IMR-90 (cell line): ENCODE data around the gene LRRC52. TPM values are rescaled to one million over a fixed set of nuclear protein-coding genes. Genes with fewer than 3 reads are reported as not detected.

ENCODE experiments used
- ATAC-seq: fragments of 200-7000 bp; cut with Tn5 transposase; 2 replicates; pipeline ENCODE4 v1.9.1; 2020; ENCODE audit warnings: low read depth, mild to moderate bottlenecking, moderate library complexity
- BruUV-seq: library from RNA; stranded (reverse); fragments of 400-500 nt; replicated peaks from 2 replicates; lab custom pipeline; 2021; lab: Mats Ljungman, UMichigan
- CTCF ChIA-PET: fragments of 300-600 bp; formaldehyde crosslinking; extraction: SDS; loops from one replicate; lab custom pipeline; 2021; ENCODE audit warnings: antibody characterized with exemption; lab: Yijun Ruan, JAX
- POLR2A ChIA-PET: fragments of 300-600 bp; sonication (Branson Sonifier 250); formaldehyde crosslinking; loops from one replicate; lab custom pipeline; 2022; ENCODE audit warnings: antibody characterized with exemption; ENCODE audit not compliant: unreplicated experiment; lab: Charles Lee
- DNase-seq: peaks from one replicate; pipeline ENCODE4 v3.0.0; 2013
- H2AFZ ChIP-seq: replicated peaks from 2 replicates; pipeline ENCODE3; 2013; ENCODE audit warnings: low read length, mild to moderate bottlenecking; ENCODE audit not compliant: poor library complexity
- H2AK5ac ChIP-seq: 2 replicates; pipeline ENCODE4 v1.6.1; 2013; ENCODE audit warnings: low read depth, low read length, inconsistent platforms
- H2AK9ac ChIP-seq: replicated peaks from 2 replicates; pipeline ENCODE3; 2013; ENCODE audit warnings: mild to moderate bottlenecking, low read depth, low read length, moderate library complexity; ENCODE audit not compliant: poor library complexity
- H2BK120ac ChIP-seq: 2 replicates; pipeline ENCODE4 v1.6.1; 2013; ENCODE audit warnings: low read depth, low read length, inconsistent platforms
- H2BK15ac ChIP-seq: 3 replicates; pipeline ENCODE4 v1.6.1; 2013; ENCODE audit warnings: low read depth, low read length, inconsistent platforms
- H2BK20ac ChIP-seq: 2 replicates; pipeline ENCODE4 v1.6.1; 2013; ENCODE audit warnings: low read depth, mild to moderate bottlenecking, inconsistent platforms, low read length, moderate library complexity
- H2BK5ac ChIP-seq: 2 replicates; pipeline ENCODE4 v1.6.1; 2013; ENCODE audit warnings: mild to moderate bottlenecking, low read depth, low read length, inconsistent platforms; ENCODE audit not compliant: poor library complexity, severe bottlenecking
- H3K14ac ChIP-seq: replicated peaks from 2 replicates; pipeline ENCODE4 v1.6.1; 2013; ENCODE audit warnings: low read depth, low read length, inconsistent platforms
- H3K18ac ChIP-seq: 2 replicates; pipeline ENCODE4 v1.6.1; 2013; ENCODE audit warnings: low read depth, low read length, control low read depth
- H3K23ac ChIP-seq: 2 replicates; pipeline ENCODE4 v1.6.1; 2013; ENCODE audit warnings: low read depth, low read length, inconsistent platforms
- H3K27ac ChIP-seq: 2 replicates; pipeline ENCODE4 v1.5.1; 2013; ENCODE audit warnings: mild to moderate bottlenecking, control low read depth, low read length; ENCODE audit not compliant: insufficient read depth
- H3K27me3 ChIP-seq: 2 replicates; pipeline ENCODE4 v1.6.1; 2013; ENCODE audit warnings: low read length; ENCODE audit not compliant: control insufficient read depth, insufficient read depth
- H3K36me3 ChIP-seq: 2 replicates; pipeline ENCODE4 v1.6.1; 2013; ENCODE audit warnings: low read length, mixed read lengths; ENCODE audit not compliant: control insufficient read depth, insufficient read depth
- H3K4ac ChIP-seq: 2 replicates; pipeline ENCODE4 v1.6.1; 2013; ENCODE audit warnings: low read depth, low read length, inconsistent platforms
- H3K4me1 ChIP-seq: 2 replicates; pipeline ENCODE4 v1.6.1; 2013; ENCODE audit warnings: low read length, mixed read lengths; ENCODE audit not compliant: control insufficient read depth, insufficient read depth
- H3K4me2 ChIP-seq: 2 replicates; pipeline ENCODE4 v1.6.1; 2013; ENCODE audit warnings: low read depth, mild to moderate bottlenecking, control low read depth, low read length, moderate library complexity
- H3K4me3 ChIP-seq: 2 replicates; pipeline ENCODE4 v1.5.1; 2013; ENCODE audit warnings: low read depth, mild to moderate bottlenecking, control low read depth, low read length, moderate library complexity; ENCODE audit not compliant: insufficient read depth
- H3K56ac ChIP-seq: 2 replicates; pipeline ENCODE4 v1.6.1; 2013; ENCODE audit warnings: low read length, inconsistent platforms; ENCODE audit not compliant: insufficient read depth; ENCODE audit errors: extremely low read depth
- H3K79me1 ChIP-seq, 2 experiments: 2 replicates each; pipeline ENCODE4 v1.6.1; 2013; ENCODE audit warnings: low read length in 2 of 2, inconsistent platforms in 1 of 2, low read depth in 1 of 2
- H3K9ac ChIP-seq: 2 replicates; pipeline ENCODE4 v1.6.1; 2013; ENCODE audit warnings: low read depth, low read length, control low read depth
- H3K9me1 ChIP-seq: 2 replicates; pipeline ENCODE4 v1.6.1; 2013; ENCODE audit warnings: low read length, inconsistent platforms; ENCODE audit not compliant: insufficient read depth
- H3K9me3 ChIP-seq: 2 replicates; pipeline ENCODE4 v1.6.1; 2013; ENCODE audit warnings: low read length; ENCODE audit not compliant: control insufficient read depth, insufficient read depth
- H4K20me1 ChIP-seq: 2 replicates; pipeline ENCODE4 v1.6.1; 2013; ENCODE audit warnings: low read length, inconsistent platforms; ENCODE audit not compliant: insufficient read depth
- H4K5ac ChIP-seq: 2 replicates; pipeline ENCODE4 v1.6.1; 2013; ENCODE audit warnings: mild to moderate bottlenecking, low read depth, low read length, control low read depth
- H4K8ac ChIP-seq, 2 experiments: 2 replicates each; pipeline ENCODE4 v1.6.1; 2013; ENCODE audit warnings: low read depth in 2 of 2, low read length in 2 of 2, control low read depth in 1 of 2, inconsistent platforms in 1 of 2
- H4K91ac ChIP-seq: 2 replicates; pipeline ENCODE4 v1.6.1; 2013; ENCODE audit warnings: low read depth, low read length, inconsistent platforms; ENCODE audit not compliant: insufficient read depth
- BHLHE40 ChIP-seq: fragments of 150-350 bp; IDR thresholded peaks from 2 replicates; pipeline ENCODE4 v1.6.1; 2016; ENCODE audit warnings: mild to moderate bottlenecking, low read depth, low read length
- CEBPB ChIP-seq: IDR thresholded peaks from 2 replicates; pipeline ENCODE4 v1.6.1; 2012; ENCODE audit warnings: low read depth, low read length, improper control_type of control experiment
- CHD1 ChIP-seq: IDR thresholded peaks from 2 replicates; pipeline ENCODE4 v1.6.1; 2012; ENCODE audit warnings: low read depth, low read length, improper control_type of control experiment
- CTCF ChIP-seq: conservative IDR thresholded peaks from 2 replicates; pipeline ENCODE4 v1.5.1; 2012; ENCODE audit warnings: mild to moderate bottlenecking, low read depth, low read length, improper control_type of control experiment
- ELK1 ChIP-seq: fragments of 150-350 bp; IDR thresholded peaks from 2 replicates; pipeline ENCODE4 v1.6.1; 2016; ENCODE audit warnings: low read depth, mild to moderate bottlenecking, low read length, moderate library complexity, borderline replicate concordance
- FOS ChIP-seq: fragments of 150-350 bp; IDR thresholded peaks from 2 replicates; pipeline ENCODE4 v1.6.1; 2016; ENCODE audit warnings: low read depth, low read length
- MAFK ChIP-seq: IDR thresholded peaks from 2 replicates; pipeline ENCODE4 v1.6.1; 2012; ENCODE audit warnings: low read depth, low read length, improper control_type of control experiment
- MAZ ChIP-seq: IDR thresholded peaks from 2 replicates; pipeline ENCODE4 v1.6.1; 2012; ENCODE audit warnings: low read depth, mild to moderate bottlenecking, low read length, improper control_type of control experiment, moderate library complexity, borderline replicate concordance
- MXI1 ChIP-seq: IDR thresholded peaks from 2 replicates; pipeline ENCODE4 v1.6.1; 2012; ENCODE audit warnings: low read depth, mild to moderate bottlenecking, low read length, moderate library complexity, borderline replicate concordance
- NFE2L2 ChIP-seq: fragments of 150-350 bp; IDR thresholded peaks from 2 replicates; pipeline ENCODE4 v1.6.1; 2016; ENCODE audit warnings: low read depth, mild to moderate bottlenecking, low read length
- POLR2A ChIP-seq: IDR thresholded peaks from 2 replicates; pipeline ENCODE4 v1.6.1; 2012; ENCODE audit warnings: mild to moderate bottlenecking, low read depth, low read length
- RAD21 ChIP-seq: IDR thresholded peaks from 2 replicates; pipeline ENCODE4 v1.6.1; 2012; ENCODE audit warnings: low read length, improper control_type of control experiment
- RCOR1 ChIP-seq: IDR thresholded peaks from 2 replicates; pipeline ENCODE4 v1.6.1; 2012; ENCODE audit warnings: mild to moderate bottlenecking, low read length, improper control_type of control experiment; ENCODE audit not compliant: insufficient replicate concordance
- RFX5 ChIP-seq: IDR thresholded peaks from 2 replicates; pipeline ENCODE4 v1.8.0; 2012; ENCODE audit warnings: low read depth, mild to moderate bottlenecking, low read length, moderate library complexity
- SMC3 ChIP-seq: fragments of 150-350 bp; IDR thresholded peaks from 2 replicates; pipeline ENCODE4 v1.6.1; 2016; ENCODE audit warnings: low read depth, mild to moderate bottlenecking, antibody characterized with exemption, low read length, moderate library complexity
- USF2 ChIP-seq: fragments of 150-350 bp; IDR thresholded peaks from 2 replicates; pipeline ENCODE4 v1.6.1; 2017; ENCODE audit warnings: mild to moderate bottlenecking, antibody characterized with exemption, low read length, low read depth
- WGBS, 2 experiments: methylation state at CpG; one replicate each; pipeline versions ENCODE4 v1.1.5 to v1.1.7; 2013; ENCODE audit warnings: missing lambda C conversion rate in 2 of 2; ENCODE audit not compliant: insufficient read length in 1 of 2; ENCODE audit errors: extremely low coverage in 2 of 2; 5-methylcytosine and 5-hydroxymethylcytosine counted together
- dilution Hi-C: fragments of 300-500 bp; cut with HindIII; formaldehyde crosslinking; loops from one replicate; pipeline ENCODE4 v1.14.3; 2018; ENCODE audit warnings: low sequenced_read_pairs; ENCODE audit not compliant: unreplicated experiment
- in situ Hi-C: fragments of 300-500 bp; cut with MboI; formaldehyde crosslinking; loops from 3 replicates; pipeline ENCODE4 v1.14.3; 2019; ENCODE audit warnings: low sequenced_read_pairs, inconsistent platforms, mixed read lengths
- intact Hi-C: fragments of 100-400 bp; cut with micrococcal nuclease; formaldehyde crosslinking; loops from 2 replicates; pipeline ENCODE4 v1.10.0; 2022
- polyA plus RNA-seq, 3 experiments: library from polyadenylated mRNA; depleted of rRNA; stranded (reverse); fragments of >200 nt; gene quantifications; 2 replicates each; pipeline ENCODE4 v1.2.3, GENCODE V29; 2012; ENCODE audit warnings: low replicate concordance in 1 of 3
- total RNA-seq: library from RNA; depleted of rRNA; stranded (reverse); fragments of >200 nt; gene quantifications from 2 replicates; pipeline ENCODE4 v1.2.3, GENCODE V29; 2012

The LRRC52 gene
- total and polyA plus RNA-seq, 2 of the 4 experiments (the other 2 are of a cell fraction) = not detected

DNA sequence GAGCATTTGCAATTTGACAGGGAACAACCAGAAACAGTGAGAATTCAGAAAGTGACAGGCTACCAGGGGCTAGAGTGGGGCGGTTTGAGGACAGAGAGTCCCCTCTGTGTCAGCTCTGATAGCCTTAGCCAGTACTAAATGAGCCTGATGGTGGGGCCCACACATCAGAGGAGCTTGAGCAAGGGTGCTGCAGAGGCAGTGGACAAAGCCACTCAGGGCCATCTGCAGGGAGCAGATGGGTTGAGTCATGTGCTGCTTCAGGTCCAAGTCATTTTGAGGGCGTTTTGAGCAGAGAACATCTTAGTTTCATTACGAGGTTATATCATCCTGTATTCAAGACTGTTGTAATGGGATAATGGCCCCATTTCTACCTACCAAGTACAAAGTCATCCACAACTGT, 7.7 kb downstream of the LRRC52 start:
- in situ Hi-C loops = no loop called here
- Histone ChIP-seq H3K9me3 (no peaks in the 10 kb centered on the region), H3K36me3 (no peaks in the 10 kb centered on the region), H2BK15ac (no peak overlapping the region), H3K27me3 (no peaks in the 10 kb centered on the region), H3K4me3 (no peak overlapping the region), H3K18ac (no peak overlapping the region), H3K4me1 (no peaks in the 10 kb centered on the region), H4K20me1 (no peaks in the 10 kb centered on the region), H2AK9ac (no peak overlapping the region), H3K14ac (no peak overlapping the region), H4K5ac (no peak overlapping the region), H2BK20ac (no peak overlapping the region), H3K4ac (no peak overlapping the region), H2BK120ac (no peak overlapping the region), H3K79me1 (no peaks in the 10 kb centered on the region), H2AK5ac (no peak overlapping the region), H2AFZ (no peak overlapping the region), H4K8ac (no peak overlapping the region), H3K56ac (no peak overlapping the region), H3K23ac (no peak overlapping the region), H3K9ac (no peak overlapping the region), H4K91ac (no peak overlapping the region), H3K4me2 (no peak overlapping the region), H3K9me1 (no peaks in the 10 kb centered on the region), H2BK5ac (no peak overlapping the region), H3K27ac (no peak overlapping the region)
- ChIA-PET POLR2A (no interaction called here), CTCF (no interaction called here)
- BruUV-seq = no TSS peak
- dilution Hi-C loops = no loop called here
- intact Hi-C loops = no loop called here
- TF ChIP-seq USF2 = no peak
- TF ChIP-seq MAFK = no peak
- no peak for TF ChIP-seq BHLHE40
- no peak for TF ChIP-seq RAD21
- no peak for TF ChIP-seq CHD1
- no peak for TF ChIP-seq ELK1
- TF ChIP-seq MAZ = no peak
- no peak for TF ChIP-seq FOS
- TF ChIP-seq NFE2L2 = no peak
- no peak for TF ChIP-seq CTCF
- no peak for TF ChIP-seq SMC3
- TF ChIP-seq MXI1 = no peak
- no peak for TF ChIP-seq RFX5
- no peak for TF ChIP-seq RCOR1
- no peak for TF ChIP-seq CEBPB
- TF ChIP-seq POLR2A = no peak
- DNase-seq (no peak), ATAC-seq (no peak)
- 67% methylated on average over 1 of the region's 3 CpGs; no CpG with 5 or more reads in 1 of the 2 experiments for WGBS, 2 experiments
